ENCODE data around the gene CHST15.

DNA sequence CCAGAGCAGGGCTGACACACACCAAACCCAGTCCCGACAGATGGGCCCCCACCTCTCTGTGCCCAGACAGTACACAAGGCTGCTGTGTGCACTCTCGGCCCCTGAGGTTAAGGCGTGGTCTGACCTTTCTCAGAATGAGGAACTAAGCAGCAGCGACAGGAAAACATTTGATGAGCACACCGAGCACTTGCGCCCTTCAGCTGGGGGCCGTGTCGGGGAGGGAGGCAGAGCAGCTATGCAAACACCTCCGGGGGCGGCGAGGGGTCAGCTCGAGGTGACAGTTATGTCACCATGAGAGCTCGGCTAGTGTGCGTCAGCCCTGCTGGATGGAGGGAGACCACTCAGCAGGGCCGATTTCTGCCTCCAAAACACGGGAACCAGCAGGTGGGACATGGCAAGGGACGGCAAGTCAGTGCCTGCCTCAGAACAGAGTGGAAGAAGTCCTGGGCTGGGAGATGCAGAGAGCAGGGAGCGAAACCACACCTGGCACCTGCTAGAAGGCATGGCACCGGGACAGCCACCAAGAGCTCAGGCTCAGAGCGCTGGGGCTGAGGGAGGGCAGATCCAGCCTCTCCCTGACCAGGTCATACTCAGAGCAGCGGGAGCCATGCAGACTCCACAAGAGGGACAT, 57.4 kb downstream of the CHST15 start:
- TF ChIP-seq, protein P1, sequence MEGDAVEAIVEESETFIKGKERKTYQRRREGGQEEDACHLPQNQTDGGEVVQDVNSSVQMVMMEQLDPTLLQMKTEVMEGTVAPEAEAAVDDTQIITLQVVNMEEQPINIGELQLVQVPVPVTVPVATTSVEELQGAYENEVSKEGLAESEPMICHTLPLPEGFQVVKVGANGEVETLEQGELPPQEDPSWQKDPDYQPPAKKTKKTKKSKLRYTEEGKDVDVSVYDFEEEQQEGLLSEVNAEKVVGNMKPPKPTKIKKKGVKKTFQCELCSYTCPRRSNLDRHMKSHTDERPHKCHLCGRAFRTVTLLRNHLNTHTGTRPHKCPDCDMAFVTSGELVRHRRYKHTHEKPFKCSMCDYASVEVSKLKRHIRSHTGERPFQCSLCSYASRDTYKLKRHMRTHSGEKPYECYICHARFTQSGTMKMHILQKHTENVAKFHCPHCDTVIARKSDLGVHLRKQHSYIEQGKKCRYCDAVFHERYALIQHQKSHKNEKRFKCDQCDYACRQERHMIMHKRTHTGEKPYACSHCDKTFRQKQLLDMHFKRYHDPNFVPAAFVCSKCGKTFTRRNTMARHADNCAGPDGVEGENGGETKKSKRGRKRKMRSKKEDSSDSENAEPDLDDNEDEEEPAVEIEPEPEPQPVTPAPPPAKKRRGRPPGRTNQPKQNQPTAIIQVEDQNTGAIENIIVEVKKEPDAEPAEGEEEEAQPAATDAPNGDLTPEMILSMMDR (IDR thresholded peaks at IDR 0.05; ENCODE audit: low read depth, low read length, missing input control) = no peak
- TF ChIP-seq, protein P2, sequence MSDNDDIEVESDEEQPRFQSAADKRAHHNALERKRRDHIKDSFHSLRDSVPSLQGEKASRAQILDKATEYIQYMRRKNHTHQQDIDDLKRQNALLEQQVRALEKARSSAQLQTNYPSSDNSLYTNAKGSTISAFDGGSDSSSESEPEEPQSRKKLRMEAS (IDR thresholded peaks at IDR 0.05) = no peak
- TF ChIP-seq FOXA1 (IDR thresholded peaks at IDR 0.05) (no peak), GABPA (IDR thresholded peaks at IDR 0.05 in 1 of 2, conservative IDR thresholded peaks at IDR 0.05 in 1 of 2) (no peak), RAD21 (IDR thresholded peaks at IDR 0.05) (no peak), TAF1 (conservative IDR thresholded peaks at IDR 0.05) (no peak)
- TF ChIP-seq, protein P3, sequence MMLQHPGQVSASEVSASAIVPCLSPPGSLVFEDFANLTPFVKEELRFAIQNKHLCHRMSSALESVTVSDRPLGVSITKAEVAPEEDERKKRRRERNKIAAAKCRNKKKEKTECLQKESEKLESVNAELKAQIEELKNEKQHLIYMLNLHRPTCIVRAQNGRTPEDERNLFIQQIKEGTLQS (IDR thresholded peaks at IDR 0.05) = no peak
